Measurements from ENCODE around the gene COL2A1.

Gene COL2A1
- 0 to 7.3 (median 0) reads per million in 17 experiments for total RNA-seq

GRCh38 chr12:48004053-48004941 is at the start of gene COL2A1:
COL2A1 (minus strand) TSS chr12:48004476; CDS start chr12:48004321, 155 bp downstream.
- DNase-seq = peak in 3 of 4 experiments; percentile 12 to 27 (median 22)

DNA sequence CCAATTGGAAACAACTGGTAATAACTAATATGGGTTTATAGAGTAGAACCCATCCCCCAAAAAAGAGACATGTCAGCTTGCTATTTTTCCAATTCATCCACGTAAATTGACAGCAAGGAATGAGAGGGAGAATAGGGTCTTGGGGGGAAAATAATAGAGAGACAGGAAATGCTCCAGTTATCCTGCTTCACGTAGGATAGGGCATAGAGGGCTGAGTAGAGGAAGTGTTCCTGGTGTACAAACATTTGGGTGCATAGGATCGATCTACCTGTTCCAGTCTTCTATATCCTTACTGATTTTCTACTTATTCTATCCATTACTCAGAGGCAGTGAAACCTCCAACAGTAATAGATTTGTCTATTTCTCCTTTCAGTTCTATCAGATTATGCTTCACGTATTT is 49.6 kb upstream of the COL2A1 start:
- no peak for DNase-seq

DNA sequence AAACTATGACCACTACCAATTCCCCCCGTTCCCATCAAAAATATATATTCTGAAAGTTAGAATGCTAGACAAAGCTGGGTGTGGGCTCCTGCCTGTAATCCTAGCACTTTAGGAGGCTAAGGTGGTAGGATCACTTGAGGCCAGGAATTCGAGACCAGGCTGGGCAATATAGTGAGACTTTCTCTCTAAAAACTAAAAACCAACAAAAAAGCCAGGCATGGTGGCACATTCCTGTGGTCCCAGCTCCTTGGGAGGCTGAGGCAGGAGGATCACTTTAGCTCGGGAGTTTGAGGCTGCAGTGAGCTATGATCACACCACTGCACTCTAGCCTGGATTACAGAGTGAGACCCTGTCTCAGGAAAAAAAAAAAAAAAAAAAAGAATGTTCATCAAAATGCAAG is 48.8 kb upstream of the COL2A1 start:
- DNase-seq = no peak

DNA sequence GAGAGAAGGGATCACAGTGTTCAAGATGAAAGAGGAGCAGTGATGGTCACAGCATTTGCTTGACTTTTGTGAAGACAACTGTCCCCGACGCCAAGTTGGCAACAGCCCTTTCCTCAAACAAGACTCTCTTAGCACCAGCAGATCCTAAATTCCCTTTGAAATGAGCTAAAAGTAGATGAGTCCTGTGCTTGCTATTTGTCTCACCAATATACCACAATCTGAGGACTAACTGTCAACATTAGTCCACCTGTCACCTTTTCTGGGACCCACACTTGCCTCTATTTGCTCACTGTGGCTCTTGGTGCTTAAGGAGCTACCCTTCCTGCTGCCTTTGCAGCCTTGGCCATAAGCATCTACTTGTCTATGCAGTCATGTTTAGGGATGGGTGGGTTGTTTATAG is 47.4 kb upstream of the COL2A1 start:
- DNase-seq = no peak

- no peak for DNase-seq
Measured at GRCh38 chr12:48050174-48050573, 45.9 kb upstream of the COL2A1 start.

DNA sequence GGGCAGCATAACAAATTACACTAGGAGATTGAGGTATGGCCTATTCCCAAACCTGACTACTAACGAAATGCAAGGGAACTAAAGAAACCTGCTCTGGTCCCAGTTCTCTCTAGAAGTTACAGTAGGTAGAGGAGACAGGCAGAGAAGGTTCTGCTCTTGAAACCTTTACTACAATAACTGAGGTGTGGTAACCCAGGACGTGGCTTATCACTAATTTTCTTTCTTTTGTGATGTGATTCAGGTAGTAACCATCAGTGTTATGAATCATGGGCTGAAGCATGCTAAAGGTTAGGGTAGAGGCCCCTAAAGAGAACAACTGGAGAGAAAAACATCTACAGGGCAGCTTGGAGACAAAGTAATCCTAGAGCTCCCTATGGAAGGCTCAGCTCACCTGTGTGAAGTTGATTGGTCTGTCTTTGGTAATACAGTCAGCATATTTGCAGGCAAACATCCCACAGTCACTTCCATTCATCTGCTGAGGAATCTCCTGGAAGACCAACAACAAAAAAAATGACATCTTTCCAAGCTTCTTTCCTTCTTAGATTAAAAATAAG is 41.8 kb upstream of the COL2A1 start:
- DNase-seq = no peak

DNA sequence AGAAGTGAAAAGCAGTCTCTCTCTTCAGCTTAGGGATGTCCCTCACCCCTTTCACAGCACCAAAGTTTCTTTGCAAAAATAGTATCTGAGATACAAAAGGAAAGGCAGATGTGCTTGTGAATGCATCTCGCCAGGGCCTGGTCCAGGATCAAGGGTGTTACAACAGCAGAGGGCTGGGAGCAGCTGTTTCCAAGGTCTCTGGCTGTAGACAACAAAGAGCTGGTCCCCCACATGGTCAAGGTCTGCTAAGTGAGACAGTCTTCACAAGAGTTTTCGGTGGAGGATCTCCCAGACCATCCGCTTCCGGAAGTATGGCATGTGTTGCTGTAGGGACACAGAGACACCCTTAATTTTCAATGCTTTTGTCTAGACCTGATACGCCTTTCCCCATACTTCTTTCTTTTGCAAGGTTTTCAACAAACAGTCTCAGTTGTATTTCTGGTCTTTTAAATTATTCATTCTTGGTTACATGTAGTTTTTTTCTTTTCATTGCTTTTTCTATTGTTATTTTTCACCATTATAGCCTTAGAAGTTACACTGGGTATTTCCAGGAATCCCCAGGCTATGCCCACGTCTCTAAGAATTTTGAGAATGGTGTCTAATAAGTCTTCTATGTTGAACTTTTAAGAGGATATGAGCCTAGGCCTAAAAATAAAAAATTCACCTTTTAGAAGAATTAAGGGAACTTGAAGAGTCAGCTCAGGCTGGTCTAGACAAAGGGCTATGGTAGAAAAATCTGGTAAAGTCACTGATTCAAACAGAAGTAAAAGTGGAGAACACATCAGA is 41.0 kb upstream of the COL2A1 start:
- no peak for DNase-seq

- no peak for DNase-seq
Measured at GRCh38 chr12:48044396-48044795, 40.1 kb upstream of the COL2A1 start.

DNA sequence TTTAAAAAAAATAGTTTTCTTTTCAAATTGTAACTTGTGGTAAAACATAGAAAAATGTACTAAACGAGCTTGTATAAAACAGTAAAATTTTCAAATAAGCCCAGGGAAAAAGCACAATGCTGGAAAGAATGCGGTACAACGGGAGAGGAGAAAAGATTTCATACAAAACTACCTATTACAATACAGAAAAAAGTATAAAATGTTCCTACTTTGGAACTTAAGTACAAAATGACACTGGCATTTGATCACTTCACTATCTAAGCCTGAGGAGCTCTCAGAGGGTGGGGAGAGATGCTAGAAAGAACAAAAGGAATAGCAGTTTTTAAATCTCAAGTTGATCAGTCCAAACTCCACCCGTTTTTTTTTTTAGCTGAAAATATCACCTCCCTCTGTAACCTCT is 39.5 kb upstream of the COL2A1 start:
- no peak for DNase-seq

DNA sequence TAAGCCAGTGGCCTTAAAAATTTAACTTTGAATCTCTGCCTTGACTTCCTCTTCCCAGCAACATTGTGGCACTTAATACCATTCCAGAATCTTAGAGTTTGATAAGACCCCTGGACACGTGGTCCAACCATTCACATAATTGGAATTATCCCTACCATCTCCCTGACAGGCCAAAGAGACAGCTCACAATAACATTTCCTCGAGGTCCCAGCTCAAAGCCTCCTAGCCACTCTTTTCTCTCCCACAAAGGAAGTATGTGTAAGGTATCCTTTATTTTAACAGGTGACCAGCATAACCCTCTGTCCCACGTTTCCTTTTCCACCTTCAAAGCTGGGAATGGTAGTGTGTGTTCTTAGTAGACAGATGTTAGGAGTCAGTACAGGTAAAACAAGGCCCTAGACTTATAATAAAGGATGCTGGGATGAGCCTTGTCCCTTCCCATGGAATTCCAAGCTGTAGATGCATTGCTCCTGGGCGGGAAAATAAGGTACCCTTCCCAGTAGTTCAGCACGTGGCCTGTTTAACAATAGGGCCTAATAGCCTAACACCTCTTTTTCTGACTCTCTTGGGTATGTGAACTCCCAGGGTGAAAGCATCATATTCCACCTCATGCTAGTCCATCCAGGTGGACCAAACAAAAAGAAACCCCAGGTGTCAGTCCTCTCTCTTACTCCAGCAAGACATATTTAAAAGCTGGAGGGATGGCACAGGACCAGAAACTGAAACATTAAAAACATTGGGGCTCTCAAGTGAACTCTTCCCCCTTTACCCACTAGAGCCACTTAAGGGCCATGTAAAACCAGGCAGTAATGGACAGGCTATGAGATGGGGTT is 37.5 kb upstream of the COL2A1 start:
- no peak for DNase-seq

- no peak for DNase-seq
Measured at GRCh38 chr12:48040354-48040753, 36.1 kb upstream of the COL2A1 start.

GRCh38 chr12:48039151-48039550 is 34.9 kb upstream of the COL2A1 start:
- no peak for DNase-seq

GRCh38 chr12:48038085-48038484 is 33.8 kb upstream of the COL2A1 start:
- peak; percentile 40 to 68 (median 60) for DNase-seq

- peak in 2 of 4 experiments; percentile 5 to 21 for DNase-seq
Measured at GRCh38 chr12:48037267-48037915, 33.1 kb upstream of the COL2A1 start.

GRCh38 chr12:48036818-48037217 is 32.5 kb upstream of the COL2A1 start:
- peak in 1 of 4 experiments; percentile 3 for DNase-seq

GRCh38 chr12:48034835-48035805 is 30.8 kb upstream of the COL2A1 start:
- DNase-seq = no peak

DNA sequence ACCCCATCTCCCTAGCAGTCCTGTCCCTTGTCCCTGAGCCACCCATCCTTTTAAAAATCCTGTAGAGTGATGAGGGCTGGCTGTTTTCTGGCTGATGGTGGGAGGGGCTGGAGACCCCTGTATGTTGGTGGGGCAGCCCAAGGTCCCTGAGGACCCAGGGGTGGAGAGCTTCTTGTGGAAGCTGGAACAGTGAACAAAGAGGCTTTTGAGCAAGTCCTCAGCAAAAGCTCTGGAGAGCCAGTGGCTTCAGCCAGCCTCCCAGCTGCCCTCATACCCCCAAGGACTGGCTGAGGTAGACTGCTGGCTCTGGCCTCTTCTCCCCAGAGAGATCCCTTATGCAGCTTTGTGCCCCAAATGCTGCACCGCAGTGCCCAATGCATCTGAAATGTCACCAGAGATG is 29.2 kb upstream of the COL2A1 start:
- no peak for DNase-seq

GRCh38 chr12:48032597-48032996 is 28.3 kb upstream of the COL2A1 start:
- no peak for DNase-seq

GRCh38 chr12:48031135-48031960 is 27.1 kb upstream of the COL2A1 start:
- no peak for DNase-seq

Data from suppressor macrophage (primary cell).